Activated CD4-positive, alpha-beta T cell treated with anti-CD3 and anti-CD28 coated beads for 1 hour (primary cell): Measurements from ENCODE around the gene VIT.
"Not testable (repeated sequence)": the region's sequence is repeated elsewhere in the genome, so short reads cannot be mapped to it uniquely, and the experiment has no call there.

ENCODE experiments used
- DNase-seq: peaks from one replicate; pipeline ENCODE4 v3.0.0-alpha.2; 2020

VIT gene

DNA sequence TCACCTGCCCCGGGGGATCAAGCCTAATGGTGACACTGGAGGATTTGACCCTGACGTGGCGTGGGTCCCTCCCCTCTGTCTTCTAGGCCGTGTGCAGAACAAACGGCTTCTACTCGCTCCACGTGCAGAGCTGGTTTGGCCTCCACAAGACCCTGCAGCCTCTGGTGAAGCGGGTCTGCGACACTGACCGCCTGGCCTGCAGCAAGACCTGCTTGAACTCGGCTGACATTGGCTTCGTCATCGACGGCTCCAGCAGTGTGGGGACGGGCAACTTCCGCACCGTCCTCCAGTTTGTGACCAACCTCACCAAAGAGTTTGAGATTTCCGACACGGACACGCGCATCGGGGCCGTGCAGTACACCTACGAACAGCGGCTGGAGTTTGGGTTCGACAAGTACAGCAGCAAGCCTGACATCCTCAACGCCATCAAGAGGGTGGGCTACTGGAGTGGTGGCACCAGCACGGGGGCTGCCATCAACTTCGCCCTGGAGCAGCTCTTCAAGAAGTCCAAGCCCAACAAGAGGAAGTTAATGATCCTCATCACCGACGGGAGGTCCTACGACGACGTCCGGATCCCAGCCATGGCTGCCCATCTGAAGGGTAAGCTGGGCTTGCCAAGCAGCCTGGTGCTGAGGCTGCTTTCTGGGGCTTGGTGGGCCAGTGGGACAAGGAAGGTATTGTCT, 112.0 kb downstream of the VIT start:
- DNase-seq, result no peak

DNA sequence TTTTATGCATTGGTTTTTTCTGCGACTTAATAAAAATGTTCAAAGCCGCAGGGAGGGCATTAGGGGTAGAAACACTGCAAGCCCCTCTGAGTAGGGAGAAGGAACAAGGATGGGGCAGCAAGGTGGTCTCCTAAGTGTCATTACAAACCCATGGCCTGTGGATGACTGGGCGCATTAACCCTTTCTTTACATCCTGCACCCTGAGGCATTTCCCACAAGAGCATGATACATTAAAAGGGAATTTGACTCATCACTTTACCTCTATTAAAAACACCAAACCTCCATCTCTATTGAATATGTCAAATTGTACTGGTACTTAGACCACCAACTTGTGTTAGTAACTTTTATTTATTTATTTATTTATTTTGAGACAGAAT, 112.5 kb downstream of the VIT start:
- no peak for DNase-seq

DNA sequence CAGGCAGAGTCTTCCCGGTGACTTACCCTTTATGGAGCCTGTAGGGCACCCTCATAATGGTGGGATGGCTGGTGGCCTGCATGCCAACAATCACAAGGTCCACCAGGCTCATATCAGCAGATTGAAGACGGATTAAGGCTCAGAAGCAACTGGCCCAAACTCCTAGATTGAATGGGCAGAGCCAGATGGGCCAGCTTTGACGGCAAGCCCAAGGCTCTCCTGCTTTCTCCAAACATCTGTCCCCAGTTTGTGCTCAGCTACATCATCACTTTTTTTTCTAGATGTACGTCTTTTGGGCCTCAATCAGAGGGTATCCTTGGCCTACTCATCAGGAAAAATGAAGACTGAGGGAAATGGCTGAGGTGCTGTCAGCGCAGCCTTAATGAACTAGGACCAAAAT, 114.6 kb downstream of the VIT start:
- DNase-seq, result no peak

DNA sequence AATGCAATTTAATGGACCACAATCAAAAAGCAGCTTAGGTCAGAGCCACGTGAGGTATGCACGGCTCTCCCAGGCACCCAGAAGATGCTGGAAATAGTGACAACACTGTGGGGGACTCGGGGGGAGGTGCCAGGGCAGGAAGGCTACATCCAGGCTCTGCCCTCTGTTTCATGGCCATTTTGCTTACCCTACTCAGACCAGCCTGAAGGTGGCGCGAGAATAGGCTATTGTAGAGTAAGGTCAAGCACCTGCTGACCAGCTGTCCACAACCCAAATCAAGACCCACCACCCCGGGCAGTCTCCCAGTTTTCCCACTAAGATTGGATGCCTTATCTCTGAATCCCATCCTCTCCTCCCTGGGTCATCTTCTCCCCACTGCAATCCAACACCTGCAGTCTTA, 115.7 kb downstream of the VIT start:
- DNase-seq, result no peak

DNA sequence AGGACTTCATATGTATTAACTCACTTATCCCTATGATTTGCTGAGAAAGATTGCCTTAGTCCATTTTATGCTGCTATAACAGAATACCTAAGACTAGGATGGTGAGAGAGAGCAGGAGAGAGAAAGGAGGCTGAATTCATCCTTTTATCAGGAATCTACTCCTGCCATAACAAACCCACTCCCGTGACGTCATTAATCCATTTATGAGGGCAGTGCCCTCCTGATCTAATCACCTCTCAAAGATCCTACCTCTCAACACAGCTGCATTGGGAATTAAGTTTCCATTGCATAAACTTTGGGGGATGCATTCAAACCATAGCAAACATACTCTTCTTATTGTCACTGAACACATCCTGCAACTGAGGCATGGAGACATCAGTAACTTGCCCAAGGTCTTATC, 122.0 kb downstream of the VIT start:
- no peak for DNase-seq

DNA sequence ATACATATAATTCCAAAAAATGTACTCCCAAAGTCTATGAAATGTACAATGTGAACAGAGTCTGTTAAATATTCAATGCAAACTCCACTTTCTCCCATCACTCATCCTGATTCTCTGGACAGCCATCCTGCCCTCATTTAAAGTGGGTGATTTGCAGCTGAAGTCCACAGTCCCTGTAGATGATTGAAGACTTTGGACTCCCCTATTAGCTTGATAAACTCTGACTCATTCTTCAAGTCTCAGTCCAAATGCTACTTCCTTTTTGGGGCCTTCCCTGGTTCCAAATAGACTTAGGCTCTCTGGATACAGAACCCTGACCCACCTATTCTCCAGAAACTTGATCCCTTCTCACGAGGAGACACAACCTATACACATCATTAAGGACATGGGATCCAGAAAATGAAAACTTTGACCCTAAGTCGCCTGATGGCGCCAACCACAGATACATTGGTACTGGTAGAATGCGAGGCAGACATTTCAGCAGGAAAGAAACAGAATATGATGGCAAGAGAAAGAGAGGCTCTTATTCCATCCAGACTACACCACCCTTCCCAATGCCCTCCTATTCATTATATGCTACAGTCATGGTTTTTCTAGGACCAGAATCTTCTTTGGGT, 122.7 kb downstream of the VIT start:
- DNase-seq, result no peak

DNA sequence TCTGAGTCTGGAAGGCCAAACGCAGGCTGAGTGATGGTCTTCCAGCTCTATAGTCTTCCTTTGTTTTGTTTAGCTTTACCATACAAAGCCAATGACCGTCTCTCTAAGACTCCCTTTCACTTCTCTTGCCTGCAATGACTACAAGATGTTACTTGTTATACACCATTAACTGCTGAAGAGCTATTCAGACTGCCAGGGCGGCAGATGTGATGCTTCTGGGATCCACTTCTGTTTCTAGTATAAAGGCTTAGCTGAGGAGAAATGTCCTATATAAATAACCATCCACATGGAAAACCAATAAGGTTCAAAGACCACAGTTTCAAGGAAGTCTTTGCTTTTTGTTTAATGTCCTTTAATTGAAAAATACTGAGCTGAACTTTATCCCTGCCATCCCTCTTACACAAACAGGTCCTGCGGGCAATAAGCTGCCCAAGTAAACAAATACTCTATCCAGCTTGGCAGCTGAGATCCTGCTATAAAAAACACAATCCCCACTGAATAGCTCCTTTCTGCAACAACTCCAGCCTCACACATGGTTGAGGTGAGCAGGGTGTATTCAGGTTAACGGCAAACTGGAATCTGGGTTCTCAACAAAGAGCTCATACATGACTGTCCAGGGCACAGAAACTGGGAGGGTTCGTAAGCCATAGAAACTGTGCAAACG, 124.6 kb downstream of the VIT start:
- no peak for DNase-seq

DNA sequence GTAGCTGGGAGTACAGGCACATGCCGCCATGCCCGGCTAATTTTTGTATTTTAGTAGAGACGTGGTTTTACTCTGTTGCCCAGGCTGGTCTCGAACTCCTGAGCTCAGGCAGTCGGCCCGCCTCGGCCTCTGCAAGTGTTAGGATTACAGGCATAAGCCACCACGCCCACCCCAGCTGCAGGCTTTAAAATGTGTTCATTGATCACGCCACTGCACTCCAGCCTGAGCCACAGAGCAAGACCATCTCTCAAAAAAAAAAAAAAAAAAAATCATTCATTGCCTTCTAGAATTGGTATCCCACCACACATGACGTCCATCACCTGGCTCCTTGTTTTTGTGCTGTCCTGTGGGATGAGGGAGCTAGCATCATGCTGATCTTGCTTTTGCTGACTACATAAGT, 127.4 kb downstream of the VIT start:
- no peak for DNase-seq

DNA sequence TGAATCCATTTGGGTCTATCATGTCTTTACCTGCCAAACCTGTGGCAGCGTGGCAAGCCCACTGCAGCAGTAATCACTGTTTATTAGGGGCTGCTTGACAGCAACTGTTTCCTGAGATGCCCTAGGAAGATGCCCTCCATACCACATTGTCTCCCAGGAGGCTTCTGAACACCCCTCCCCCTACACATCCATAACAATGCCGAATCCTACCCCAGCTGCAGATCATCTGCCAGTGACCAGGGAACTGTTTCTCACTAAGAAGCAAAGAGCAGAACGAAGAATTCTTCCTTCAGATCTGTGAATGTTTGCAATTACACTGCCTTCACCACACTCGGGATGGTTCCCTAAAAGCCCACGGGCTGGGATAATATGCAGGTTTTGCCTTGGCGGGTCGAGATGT, 127.8 kb downstream of the VIT start:
- no peak for DNase-seq

DNA sequence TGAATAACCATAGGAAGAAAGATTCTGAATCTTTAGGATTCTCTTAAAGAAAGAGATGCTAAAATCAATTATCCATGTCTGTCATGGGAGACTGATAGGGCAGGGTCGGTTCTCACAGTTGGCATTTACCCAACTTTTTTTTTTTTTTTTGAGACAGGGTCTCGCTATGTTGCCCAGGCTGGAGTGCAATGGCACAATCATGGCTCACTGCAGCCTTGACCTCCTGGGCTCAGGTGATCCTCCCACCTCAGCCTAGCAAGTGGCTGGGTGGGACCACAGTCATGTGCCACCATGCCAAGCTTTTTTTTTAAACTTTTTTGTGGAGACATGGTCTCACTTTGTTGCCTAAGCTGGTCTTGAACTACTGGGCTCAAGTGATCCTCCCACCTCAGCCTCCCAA, 128.2 kb downstream of the VIT start:
- not testable (repeated sequence) for DNase-seq

DNA sequence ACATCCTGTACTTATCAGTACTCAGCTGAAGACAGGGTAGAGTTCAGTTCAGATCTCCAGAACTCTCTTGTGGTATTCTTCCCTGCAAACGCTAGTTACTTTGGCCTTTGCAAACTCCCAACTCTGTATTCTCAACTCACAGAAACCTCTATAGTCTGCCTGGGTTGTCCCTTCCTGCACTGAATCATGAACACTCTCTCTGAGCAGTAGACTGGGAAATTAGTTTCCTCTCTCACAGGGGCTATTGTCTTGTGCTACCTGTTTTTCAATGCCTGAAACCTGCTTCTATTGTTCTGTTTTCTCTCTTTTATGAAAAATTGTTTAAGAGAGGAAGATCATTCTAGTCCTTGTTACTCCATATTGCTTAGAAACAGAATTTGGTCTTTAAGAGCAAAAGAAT, 134.7 kb downstream of the VIT start:
- no peak for DNase-seq

DNA sequence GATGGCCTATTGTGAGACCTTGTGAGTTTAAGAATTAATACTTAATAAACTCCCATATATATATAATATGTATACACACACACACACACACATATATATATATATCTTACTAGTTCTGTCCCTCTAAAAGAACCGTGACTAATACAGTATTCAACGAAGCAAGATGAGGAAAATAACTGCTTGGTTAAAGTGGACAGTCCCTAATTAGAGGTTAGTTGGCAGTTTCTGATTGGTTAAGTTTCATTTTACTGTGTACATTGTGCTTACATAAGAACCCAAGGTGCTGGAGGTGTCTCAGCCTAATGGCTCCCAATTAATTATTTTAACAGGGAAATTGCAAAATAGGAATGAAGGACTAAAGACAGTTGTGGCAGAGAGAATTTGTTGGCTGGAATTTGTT, 137.7 kb downstream of the VIT start:
- DNase-seq, result no peak

DNA sequence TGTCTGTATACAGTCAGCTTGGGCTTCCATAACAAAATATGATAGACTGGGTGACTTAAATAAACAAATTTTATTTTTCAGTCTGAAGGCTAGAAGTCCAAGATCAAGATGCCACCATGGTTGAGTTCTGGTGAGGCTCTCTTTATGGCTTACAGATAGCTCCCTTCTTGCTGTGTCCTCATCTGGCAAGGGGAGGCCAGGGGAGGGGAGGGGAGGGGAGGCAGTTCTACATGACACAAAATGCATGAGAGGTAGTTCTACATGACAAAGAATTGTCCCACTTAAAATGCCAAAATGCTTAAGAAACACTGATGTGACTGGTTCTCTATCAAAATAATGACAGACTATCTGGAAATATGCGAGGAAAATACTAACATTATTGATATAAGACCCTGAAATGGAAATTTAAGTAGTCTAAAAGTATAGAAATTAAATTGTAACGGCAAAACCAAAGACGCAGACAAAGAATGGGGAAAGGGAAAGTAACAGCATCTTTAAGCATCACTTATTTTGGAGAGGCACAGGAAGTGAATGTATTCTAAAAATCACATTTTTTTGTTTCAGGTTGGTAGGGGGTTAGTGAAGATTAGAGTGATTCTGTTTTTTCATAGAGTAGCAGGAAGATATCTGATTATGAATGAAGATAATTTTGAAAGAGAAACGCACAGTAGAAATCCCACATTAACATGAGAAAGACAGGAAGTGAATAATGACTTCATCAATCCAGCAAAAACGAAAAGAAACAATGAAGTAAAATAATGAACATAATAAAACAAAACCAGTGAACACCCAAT, 138.4 kb downstream of the VIT start:
- DNase-seq, result no peak

DNA sequence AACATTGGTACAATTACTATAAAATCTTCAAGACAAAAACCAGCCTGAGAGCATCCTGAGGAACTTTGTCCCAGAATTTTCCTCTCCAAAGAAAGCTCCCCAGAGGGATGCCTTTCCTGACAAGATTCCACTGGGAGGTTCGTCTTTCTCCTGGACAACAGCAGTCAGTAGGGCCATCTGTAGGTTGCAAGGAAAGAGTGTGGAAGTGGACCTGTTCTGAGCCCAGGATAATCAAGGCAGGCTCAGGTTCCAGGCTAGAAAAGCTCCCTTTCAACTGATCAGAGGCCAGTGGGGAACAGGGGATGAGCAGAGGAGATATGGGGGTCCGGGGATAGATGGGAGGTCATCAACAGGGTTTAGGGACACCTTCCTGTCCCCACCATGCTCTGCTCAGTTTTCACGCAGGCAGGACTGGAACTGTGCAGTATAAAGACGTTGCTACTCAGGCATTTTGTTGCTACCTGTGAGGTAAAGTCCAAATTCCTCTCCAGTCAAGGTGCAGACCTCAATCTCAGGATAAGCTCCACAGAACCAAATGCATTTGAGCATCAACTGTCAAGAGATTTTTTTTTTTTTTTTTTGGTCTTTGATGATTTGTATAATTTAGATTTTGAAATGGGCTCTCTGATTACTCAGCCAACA, 143.6 kb downstream of the VIT start:
- no peak for DNase-seq

DNA sequence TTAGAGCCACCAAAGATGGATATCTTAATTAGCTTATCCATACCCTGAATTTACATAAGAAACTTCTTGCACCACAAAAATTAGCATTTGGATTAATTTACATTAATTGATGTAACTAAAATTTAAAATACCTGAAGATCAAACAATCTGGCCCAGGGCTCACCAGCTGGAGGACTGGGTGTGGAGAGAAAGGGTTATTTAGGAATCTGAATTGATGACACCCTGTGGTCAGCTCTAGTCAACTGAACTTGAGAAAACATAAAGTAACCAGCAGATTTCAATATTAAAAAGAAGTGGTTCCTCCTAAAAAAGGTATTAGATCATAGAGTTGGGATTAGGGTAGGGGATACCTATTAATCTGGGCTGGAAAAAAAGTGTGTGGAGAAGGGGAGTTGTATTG, 147.3 kb downstream of the VIT start:
- DNase-seq, result no peak

DNA sequence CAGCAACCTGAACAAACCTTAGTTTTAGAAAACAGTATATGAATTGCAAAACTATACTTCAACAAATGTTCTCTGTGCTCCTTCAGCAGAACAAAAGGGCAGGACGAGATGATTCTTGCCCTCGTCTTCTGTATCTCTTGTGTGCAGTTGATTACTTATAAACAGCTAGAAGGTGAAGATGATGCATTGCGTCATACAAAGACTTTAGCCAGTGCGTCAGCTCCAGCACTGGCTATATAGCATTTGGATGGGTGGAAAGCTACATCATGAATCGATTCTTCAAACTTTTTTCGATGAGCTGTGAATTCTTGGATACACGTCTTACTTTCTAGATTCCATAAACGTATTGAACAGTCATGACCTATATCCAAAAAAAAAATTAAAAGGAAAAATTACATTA, 152.8 kb downstream of the VIT start:
- no peak for DNase-seq

DNA sequence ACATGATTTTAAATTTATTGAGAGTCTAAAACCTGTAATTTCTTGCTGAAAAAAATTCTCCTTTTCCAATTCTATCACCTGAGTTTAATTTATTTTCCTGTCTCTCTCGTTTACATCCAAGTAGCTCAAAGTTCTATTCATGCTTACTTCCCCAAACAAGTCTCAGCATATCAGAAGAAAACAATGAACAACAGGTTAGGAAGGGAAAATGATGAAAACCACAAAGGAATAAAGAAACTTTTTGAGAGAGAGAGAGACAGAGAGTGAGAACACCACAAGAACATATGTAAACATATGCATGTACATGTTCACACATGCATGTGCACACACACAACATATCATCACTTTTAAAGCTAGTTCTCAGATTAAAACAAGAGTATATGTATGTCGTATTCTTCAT, 157.7 kb downstream of the VIT start:
- no peak for DNase-seq

DNA sequence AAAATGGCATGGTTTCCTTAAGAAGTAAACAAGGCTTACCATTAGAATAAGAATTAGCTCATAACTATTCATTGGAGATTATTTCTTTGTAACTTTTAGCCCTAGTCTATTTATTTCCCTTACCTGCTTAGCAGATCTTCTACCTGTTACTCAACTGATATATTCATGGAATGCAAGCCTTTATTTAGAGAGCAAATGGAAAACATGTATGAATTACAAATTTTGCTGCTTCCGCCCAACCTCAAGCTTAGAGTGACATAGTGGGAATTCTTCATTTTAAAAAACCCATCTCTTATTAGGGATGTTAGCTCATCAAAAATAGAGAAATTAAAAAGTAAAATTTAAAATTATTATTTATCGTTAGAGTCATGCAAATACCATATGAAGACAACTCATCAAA, 158.9 kb downstream of the VIT start:
- no peak for DNase-seq

DNA sequence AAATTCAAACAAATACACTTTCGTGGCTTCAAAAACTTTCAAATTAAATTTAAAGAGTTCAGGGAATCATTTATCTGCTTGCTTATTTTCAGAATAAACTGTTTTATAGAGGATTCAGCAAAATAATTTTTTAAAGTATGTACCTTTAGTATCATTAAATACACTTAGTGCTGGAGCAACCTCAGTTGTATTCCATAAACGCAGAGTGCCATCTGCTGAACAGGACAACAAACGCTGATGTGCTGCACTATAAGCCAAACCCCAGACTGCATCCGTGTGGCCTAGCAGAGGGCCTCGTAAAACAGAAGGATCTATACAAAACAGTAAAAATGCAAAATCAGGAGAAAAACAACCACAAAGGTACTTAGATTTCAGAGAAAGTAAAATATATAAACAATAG, 161.2 kb downstream of the VIT start:
- DNase-seq, result no peak

DNA sequence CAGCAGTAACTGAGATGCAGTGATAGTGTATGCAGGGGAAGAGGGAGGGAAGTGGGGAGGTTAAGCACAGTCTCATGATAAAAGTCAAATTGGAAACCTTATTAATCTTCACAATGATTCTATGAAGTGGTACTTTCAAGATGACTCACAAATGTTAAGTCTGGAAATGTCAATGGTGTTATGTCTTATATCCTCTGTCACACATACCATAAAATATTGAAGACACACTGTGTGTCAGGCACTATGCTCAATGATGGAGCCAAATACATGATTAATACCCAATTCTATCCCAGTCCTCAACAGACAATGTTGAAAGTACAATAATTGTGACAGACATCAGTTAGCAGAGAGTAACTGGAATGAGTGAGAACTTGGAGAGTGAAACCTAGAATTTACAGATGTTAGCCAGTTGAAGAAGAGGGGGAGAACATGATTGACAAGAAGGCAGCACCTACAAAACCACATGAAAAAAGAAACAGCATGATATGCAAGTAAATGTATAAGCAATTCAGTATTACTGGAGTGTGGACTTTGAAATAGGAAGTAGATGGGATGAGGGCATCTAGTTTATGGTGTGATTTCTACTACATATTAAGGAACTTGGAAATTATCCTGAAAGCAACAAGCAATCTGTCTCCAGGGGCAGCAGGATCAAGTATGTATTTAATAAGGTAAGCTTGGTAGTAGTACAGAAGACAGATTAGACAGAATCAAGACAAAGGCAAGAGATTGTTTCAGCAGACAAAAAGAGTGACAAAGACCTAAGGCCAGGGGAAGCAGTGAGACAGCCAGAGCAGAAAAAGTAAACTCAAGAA, 162.3 kb downstream of the VIT start:
- no peak for DNase-seq

DNA sequence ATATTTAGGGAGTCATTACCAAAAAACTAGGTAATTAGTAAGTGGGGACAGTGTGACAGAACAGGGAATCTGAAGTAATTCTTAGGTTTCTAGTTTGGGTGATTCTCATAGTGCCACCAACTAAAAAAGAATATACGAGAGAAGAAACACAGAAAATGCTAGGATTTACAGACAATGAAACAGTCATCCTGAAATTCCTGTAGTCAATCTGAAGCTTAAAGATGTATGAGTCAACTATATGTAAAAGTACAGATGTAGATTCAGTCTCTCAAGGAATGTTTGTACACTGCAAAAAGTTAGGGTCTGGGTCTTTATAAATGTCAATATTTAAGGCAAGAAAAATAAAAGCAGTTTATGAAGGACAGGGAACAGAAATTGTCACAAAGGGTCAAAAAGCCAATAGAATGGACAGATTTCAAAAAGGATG, 162.9 kb downstream of the VIT start:
- no peak for DNase-seq

DNA sequence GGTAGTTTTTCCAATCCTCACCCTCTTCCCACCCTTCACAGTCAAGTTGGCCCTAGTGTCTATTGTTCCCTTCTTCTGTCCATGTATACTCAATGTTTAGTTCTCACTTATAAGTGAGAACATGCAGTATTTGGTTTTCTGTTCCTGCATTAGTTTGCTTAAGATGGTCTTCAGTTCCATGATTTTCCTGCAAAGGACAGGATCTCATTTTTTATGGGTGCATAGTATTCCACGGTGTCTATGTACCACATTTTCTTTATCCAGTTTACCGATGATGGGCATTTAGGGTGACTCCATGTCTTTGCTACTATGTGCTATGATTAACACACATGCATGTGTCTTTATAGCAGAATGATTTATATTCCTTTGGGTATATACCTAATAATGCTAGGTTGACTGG, 165.4 kb downstream of the VIT start:
- no peak for DNase-seq
